Kidney epithelial cell (primary cell): ENCODE measurements around the gene ARHGEF10L. TPM values are rescaled to one million over a fixed set of nuclear protein-coding genes. Genes with fewer than 3 reads are reported as not detected.

Source experiments
- DNase-seq: peaks from one replicate; pipeline ENCODE4 v3.0.0-alpha.2; 2010; ENCODE audit warnings: low read depth
- H3K27me3 ChIP-seq: 2 replicates; pipeline ENCODE4 v1.6.0; 2011; ENCODE audit warnings: low read length; ENCODE audit not compliant: control insufficient read depth, insufficient read depth
- H3K36me3 ChIP-seq: 2 replicates; pipeline ENCODE4 v1.5.1; 2011; ENCODE audit warnings: low read length; ENCODE audit not compliant: control insufficient read depth, insufficient read depth
- H3K4me3 ChIP-seq: 2 replicates; pipeline ENCODE4 v1.5.1; 2011; ENCODE audit warnings: low read depth, mild to moderate bottlenecking, control low read depth, low read length
- CTCF ChIP-seq: IDR thresholded peaks from 2 replicates; pipeline ENCODE4 v1.5.1; 2011; ENCODE audit warnings: mild to moderate bottlenecking, moderate library complexity, low read length, control low read depth, inconsistent platforms; ENCODE audit not compliant: insufficient read depth, poor library complexity, severe bottlenecking
- total RNA-seq: library from RNA; depleted of rRNA; stranded (reverse); fragments of >200 nt; gene quantifications from 2 replicates; pipeline ENCODE4 v1.2.3, GENCODE V29; 2015

Gene ARHGEF10L
- total RNA-seq, 1 donor from 2014 or later: 23.5 TPM

DNA sequence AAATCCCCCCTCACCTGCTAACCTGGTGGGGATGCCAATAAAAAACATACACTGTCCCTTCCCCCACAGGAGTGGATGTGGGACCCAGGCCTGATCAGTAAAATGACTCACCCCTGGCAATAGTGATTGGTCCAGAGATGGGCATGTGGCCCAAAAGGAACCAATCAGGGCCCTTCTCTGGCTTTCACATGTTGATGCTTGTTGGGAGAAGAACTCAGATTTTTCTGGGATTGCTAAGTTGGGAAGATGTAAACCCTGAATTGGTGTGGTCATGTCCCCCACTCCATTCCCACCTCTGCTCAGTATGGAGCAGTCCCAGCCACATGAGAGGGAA, 172.0 kb downstream of the ARHGEF10L start:
- no peaks in the 10 kb centered on the region for H3K36me3 ChIP-seq
- no peak for DNase-seq
- no peak overlapping the region for H3K4me3 ChIP-seq
- no peak for TF ChIP-seq CTCF
- peaks cover 4% of the 10 kb centered on the region for H3K27me3 ChIP-seq

DNA sequence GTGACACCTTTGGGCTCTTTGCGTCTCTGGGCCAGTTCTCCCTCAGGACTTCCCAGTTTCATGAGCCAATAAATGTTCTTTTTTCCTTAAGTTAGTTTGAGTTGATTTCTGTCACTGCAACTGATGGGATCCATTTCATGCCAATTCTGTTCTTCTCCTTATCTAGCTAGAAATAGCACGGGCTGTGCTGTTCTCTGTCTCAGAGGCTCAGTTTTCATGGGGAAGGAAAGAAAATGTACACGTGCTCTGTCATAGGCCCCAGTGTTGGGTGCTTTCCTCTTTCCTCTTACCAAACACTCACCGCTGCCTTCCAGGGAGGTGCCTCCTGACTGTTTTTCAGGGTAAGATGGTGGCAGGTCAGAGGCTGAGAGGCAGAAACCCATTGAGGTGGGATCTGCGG, 172.4 kb downstream of the ARHGEF10L start:
- no peak overlapping the region for H3K4me3 ChIP-seq
- DNase-seq: no peak
- TF ChIP-seq CTCF: no peak
- H3K36me3 ChIP-seq: no peaks in the 10 kb centered on the region
- peaks cover 4% of the 10 kb centered on the region for H3K27me3 ChIP-seq

GRCh38 chr1:17713993-17714392, 174.5 kb downstream of the ARHGEF10L start:
- Histone ChIP-seq H3K36me3 (no peaks in the 10 kb centered on the region), H3K4me3 (no peak overlapping the region), H3K27me3 (peaks cover 9% of the 10 kb centered on the region)
- no peak for DNase-seq
- no peak for TF ChIP-seq CTCF

DNA sequence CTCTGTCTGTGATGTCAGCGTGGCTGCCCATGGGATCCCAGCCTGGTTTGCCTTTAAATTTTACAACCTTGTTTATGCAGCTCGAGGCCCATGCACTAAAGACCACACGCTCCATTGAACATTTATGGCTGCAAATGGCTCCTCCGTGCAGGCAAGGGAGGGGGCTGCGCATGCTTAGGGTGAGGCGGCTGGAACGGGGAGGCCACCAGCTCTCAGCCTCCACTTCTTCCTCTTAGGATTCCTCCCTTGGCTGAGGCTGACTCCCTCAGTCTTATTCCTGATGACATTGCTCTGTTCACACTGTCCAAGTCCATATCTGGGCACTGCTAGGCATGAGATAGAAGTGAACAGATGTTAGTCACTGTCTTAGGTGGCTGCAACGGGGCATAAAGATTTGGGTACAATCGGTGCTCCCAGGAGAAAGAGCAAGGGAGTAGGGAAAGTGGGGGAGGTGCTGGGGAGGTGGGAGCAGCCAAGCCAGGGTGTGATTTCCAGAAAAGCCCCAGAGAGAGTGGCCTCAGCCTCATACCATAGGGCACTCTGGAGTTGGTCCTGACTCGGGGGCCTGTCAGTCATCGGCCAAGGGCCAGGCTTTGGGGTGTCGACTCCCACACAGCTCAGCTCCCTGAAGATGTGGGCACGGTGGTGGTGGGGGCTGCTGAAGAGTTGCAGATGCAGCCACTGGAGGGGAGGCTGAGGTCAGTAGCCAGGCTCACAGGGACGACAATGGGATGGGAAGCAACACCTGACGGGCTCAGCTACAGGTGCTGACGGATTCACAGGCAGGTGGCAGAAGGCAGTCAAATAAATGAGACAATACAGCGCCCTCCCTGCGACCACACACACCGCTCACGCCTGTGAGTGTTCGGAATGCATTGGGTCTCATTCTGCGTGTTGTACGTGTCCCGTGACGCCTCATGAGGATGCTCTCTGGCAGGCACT, 178.4 kb downstream of the ARHGEF10L start:
- peaks cover 6% of the 10 kb centered on the region for H3K27me3 ChIP-seq
- H3K4me3 ChIP-seq: no peak overlapping the region
- H3K36me3 ChIP-seq: no peaks in the 10 kb centered on the region
- no peak for TF ChIP-seq CTCF
- peak; percentile 16 for DNase-seq

DNA sequence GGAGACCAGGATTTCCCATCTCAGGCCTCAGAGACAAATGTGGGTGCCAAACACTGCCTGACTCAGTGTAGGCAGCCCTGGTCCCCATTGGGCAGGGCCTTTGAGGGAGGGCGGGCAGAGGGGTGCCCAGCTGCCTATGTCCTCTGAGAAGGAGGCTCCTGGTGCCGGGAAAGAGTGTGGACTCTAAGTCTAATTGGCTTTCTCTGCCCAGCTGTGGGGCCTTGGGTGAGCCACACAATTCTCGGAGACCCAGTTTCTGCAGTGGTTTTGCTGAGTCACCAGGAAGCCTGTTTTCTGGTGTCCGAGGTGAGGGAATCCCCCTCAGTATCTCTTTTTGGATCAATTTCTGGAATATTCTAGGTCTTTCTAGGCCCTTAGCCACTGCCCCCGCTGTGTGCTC, 180.4 kb downstream of the ARHGEF10L start:
- Histone ChIP-seq H3K27me3 (peaks cover 8% of the 10 kb centered on the region), H3K36me3 (no peaks in the 10 kb centered on the region), H3K4me3 (no peak overlapping the region)
- no peak for DNase-seq
- no peak for TF ChIP-seq CTCF

- H3K4me3 ChIP-seq: no peak overlapping the region
- H3K27me3 ChIP-seq: peaks cover 7% of the 10 kb centered on the region
- TF ChIP-seq CTCF: no peak
- no peak for DNase-seq
- no peaks in the 10 kb centered on the region for H3K36me3 ChIP-seq
These were observed 181.9 kb downstream of the ARHGEF10L start for GRCh38 chr1:17721444-17721843.
